Trophoblast cell (in vitro differentiated cells and primary cell): ENCODE measurements around the gene SERPINB12.

Source experiments
- DNase-seq, 2 donors: peaks; one replicate each; pipeline ENCODE4 v3.0.0-alpha.2; 2016
- H2AFZ ChIP-seq: 2 replicates; pipeline ENCODE4 v1.6.1; 2013; ENCODE audit warnings: low read length, moderate library complexity, mild to moderate bottlenecking; ENCODE audit not compliant: insufficient read depth, poor library complexity
- H2AK5ac ChIP-seq: 2 replicates; pipeline ENCODE4 v1.6.1; 2013; ENCODE audit warnings: mild to moderate bottlenecking, low read length
- H2BK120ac ChIP-seq: 2 replicates; pipeline ENCODE4 v1.6.1; 2013; ENCODE audit warnings: low read length, mild to moderate bottlenecking, moderate library complexity; ENCODE audit not compliant: insufficient read depth, poor library complexity
- H2BK12ac ChIP-seq: 2 replicates; pipeline ENCODE4 v1.6.1; 2013; ENCODE audit warnings: mild to moderate bottlenecking, low read length, moderate library complexity
- H2BK5ac ChIP-seq: 2 replicates; pipeline ENCODE4 v1.6.1; 2013; ENCODE audit warnings: low read length, low read depth, moderate library complexity, mild to moderate bottlenecking; ENCODE audit not compliant: poor library complexity
- H3K14ac ChIP-seq: 2 replicates; pipeline ENCODE4 v1.6.1; 2013; ENCODE audit warnings: mild to moderate bottlenecking, low read length
- H3K18ac ChIP-seq: 2 replicates; pipeline ENCODE4 v1.6.1; 2013; ENCODE audit warnings: mild to moderate bottlenecking, low read length
- H3K23ac ChIP-seq: 2 replicates; pipeline ENCODE4 v1.6.1; 2013; ENCODE audit warnings: low read length
- H3K27ac ChIP-seq: 2 replicates; pipeline ENCODE4 v1.5.1; 2013; ENCODE audit warnings: low read depth, mild to moderate bottlenecking, inconsistent platforms, low read length, moderate library complexity
- H3K27me3 ChIP-seq: 2 replicates; pipeline ENCODE4 v1.6.1; 2013; ENCODE audit warnings: inconsistent platforms, mild to moderate bottlenecking, low read length, moderate library complexity; ENCODE audit not compliant: insufficient read depth
- H3K36me3 ChIP-seq, 2 experiments: 1 replicate in 1 of 2; 2 replicates in 1 of 2; pipeline ENCODE4 v1.6.1; 2013; ENCODE audit warnings: low read length in 2 of 2, mild to moderate bottlenecking in 2 of 2, moderate library complexity in 1 of 2; ENCODE audit not compliant: insufficient read depth in 2 of 2, control insufficient read depth in 1 of 2
- H3K4ac ChIP-seq: 2 replicates; pipeline ENCODE4 v1.6.1; 2013; ENCODE audit warnings: low read depth, mild to moderate bottlenecking, low read length, moderate library complexity
- H3K4me1 ChIP-seq, 2 experiments: 1 replicate in 1 of 2; 2 replicates in 1 of 2; pipeline ENCODE4 v1.6.1; 2013; ENCODE audit warnings: low read length in 2 of 2, mild to moderate bottlenecking in 2 of 2, moderate library complexity in 1 of 2; ENCODE audit not compliant: insufficient read depth in 2 of 2, control insufficient read depth in 1 of 2
- H3K4me2 ChIP-seq: 2 replicates; pipeline ENCODE4 v1.6.1; 2013; ENCODE audit warnings: inconsistent platforms, mild to moderate bottlenecking, low read length, moderate library complexity
- H3K4me3 ChIP-seq: 2 replicates; pipeline ENCODE4 v1.5.1; 2013; ENCODE audit warnings: mild to moderate bottlenecking, low read depth, low read length, inconsistent platforms
- H3K79me1 ChIP-seq: one replicate; pipeline ENCODE4 v1.6.1; 2013; ENCODE audit warnings: low read length
- H3K79me2 ChIP-seq: 2 replicates; pipeline ENCODE4 v1.6.1; 2013; ENCODE audit warnings: low read length, mild to moderate bottlenecking; ENCODE audit not compliant: control insufficient read depth, insufficient read depth, poor library complexity
- H3K9ac ChIP-seq: 2 replicates; pipeline ENCODE4 v1.6.1; 2013; ENCODE audit warnings: mild to moderate bottlenecking, low read length
- H3K9me3 ChIP-seq: 2 replicates; pipeline ENCODE4 v1.6.1; 2013; ENCODE audit warnings: low read depth, mild to moderate bottlenecking, control low read depth, inconsistent platforms, low read length; ENCODE audit not compliant: insufficient read depth
- H4K12ac ChIP-seq: 2 replicates; pipeline ENCODE4 v1.6.1; 2013; ENCODE audit warnings: low read depth, mild to moderate bottlenecking, low read length, moderate library complexity
- H4K8ac ChIP-seq: 2 replicates; pipeline ENCODE4 v1.6.1; 2013; ENCODE audit warnings: low read depth, mild to moderate bottlenecking, low read length, moderate library complexity
- H4K91ac ChIP-seq: one replicate; pipeline ENCODE4 v1.6.1; 2013; ENCODE audit warnings: low read depth, mild to moderate bottlenecking, low read length, moderate library complexity
- WGBS: extraction: QIAGEN DNeasy Blood & Tissue Kit; methylation state at CpG from one replicate; pipeline ENCODE4 v1.1.7; 2013; ENCODE audit warnings: missing lambda C conversion rate; ENCODE audit not compliant: insufficient read length, insufficient coverage; ENCODE audit errors: extremely low coverage; 5-methylcytosine and 5-hydroxymethylcytosine counted together

Gene SERPINB12

DNA sequence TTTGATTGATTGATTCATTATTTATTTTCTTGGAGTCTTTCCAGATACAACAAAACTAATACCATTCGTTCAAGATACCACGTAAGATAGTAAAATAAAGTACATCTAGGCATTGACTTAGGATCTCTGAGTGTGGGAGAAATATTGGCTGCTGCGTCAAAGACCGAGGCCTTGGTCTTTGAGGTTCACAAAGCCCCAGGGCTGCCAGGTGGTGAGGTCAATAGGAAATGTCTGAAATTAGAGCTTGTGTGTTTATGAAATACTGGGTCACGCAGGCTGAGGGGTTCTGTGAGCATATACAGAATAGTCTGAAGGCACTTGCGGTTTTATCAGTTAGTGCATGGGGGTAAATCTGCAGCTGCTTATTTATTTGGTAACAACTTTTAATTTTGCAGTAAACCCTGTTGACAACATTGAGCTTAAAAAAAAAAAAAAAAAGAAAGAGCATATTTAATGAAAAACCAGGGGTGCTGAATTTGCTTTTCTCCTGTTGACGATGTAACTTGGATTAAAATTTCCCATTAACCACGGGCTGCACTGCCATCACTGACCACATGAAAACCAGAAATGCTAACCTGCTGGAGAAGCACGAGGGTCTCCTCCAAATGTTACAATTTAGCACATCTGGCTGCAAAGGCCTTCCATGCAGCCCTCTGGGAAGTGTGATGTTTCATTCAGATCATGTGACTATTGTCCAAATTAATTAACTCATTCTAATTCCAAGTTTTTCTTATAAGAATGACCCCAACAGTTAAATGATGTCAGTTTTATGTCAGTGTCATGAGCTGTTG, 27.1 kb upstream of the SERPINB12 start:
- H3K23ac ChIP-seq: no peak overlapping the region
- no CpG with 5 or more reads among the region's 9 CpGs for WGBS
- H3K4me2 ChIP-seq: no peak overlapping the region
- no peaks in the 10 kb centered on the region for H3K4me1 ChIP-seq
- H3K79me2 ChIP-seq: no peaks in the 10 kb centered on the region
- H2AK5ac ChIP-seq: no peak overlapping the region
- no peak overlapping the region for H3K27ac ChIP-seq
- no peak overlapping the region for H2BK12ac ChIP-seq
- DNase-seq: no peak
- no peaks in the 10 kb centered on the region for H3K9me3 ChIP-seq
- no peak overlapping the region for H2BK120ac ChIP-seq
- H3K18ac ChIP-seq: no peak overlapping the region
- H3K36me3 ChIP-seq: no peaks in the 10 kb centered on the region
- no peak overlapping the region for H2AFZ ChIP-seq
- no peak overlapping the region for H3K4ac ChIP-seq
- H3K9ac ChIP-seq: no peak overlapping the region
- no peaks in the 10 kb centered on the region for H3K79me1 ChIP-seq
- H4K91ac ChIP-seq: no peak overlapping the region
- H4K12ac ChIP-seq: no peak overlapping the region
- H4K8ac ChIP-seq: no peak overlapping the region
- no peak overlapping the region for H3K4me3 ChIP-seq
- no peak overlapping the region for H2BK5ac ChIP-seq
- no peaks in the 10 kb centered on the region for H3K27me3 ChIP-seq
- H3K14ac ChIP-seq: no peak overlapping the region

DNA sequence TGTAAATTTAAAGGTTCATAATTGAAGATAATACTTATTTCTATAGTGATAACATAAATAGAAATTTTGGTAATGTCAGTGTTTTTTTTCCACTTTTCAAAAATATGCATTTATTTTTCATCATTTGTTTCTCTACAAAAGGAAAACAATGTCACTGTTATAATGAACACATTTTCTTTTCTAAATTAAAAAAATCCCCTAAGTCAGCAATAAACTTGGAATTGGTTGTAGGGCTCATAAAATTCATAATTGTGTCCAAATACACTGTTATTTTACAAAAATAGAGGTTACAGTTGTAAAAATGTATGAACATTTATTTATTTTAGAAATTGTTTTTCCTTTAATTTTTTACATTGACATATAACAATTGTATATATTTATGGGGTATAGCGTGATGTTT, 26.4 kb upstream of the SERPINB12 start:
- Histone ChIP-seq H3K79me2 (no peaks in the 10 kb centered on the region), H4K8ac (no peak overlapping the region), H3K4me1 (no peaks in the 10 kb centered on the region), H3K18ac (no peak overlapping the region), H3K4me2 (no peak overlapping the region), H2BK5ac (no peak overlapping the region), H3K79me1 (no peaks in the 10 kb centered on the region), H3K36me3 (no peaks in the 10 kb centered on the region), H2AK5ac (no peak overlapping the region), H3K4ac (no peak overlapping the region), H3K9ac (no peak overlapping the region), H4K12ac (no peak overlapping the region), H3K14ac (no peak overlapping the region), H2AFZ (no peak overlapping the region), H2BK120ac (no peak overlapping the region), H4K91ac (no peak overlapping the region), H3K27me3 (no peaks in the 10 kb centered on the region), H3K4me3 (no peak overlapping the region), H3K9me3 (no peaks in the 10 kb centered on the region), H2BK12ac (no peak overlapping the region), H3K27ac (no peak overlapping the region), H3K23ac (no peak overlapping the region)
- no peak for DNase-seq
- WGBS: no CpG with 5 or more reads among the region's 1 CpG

DNA sequence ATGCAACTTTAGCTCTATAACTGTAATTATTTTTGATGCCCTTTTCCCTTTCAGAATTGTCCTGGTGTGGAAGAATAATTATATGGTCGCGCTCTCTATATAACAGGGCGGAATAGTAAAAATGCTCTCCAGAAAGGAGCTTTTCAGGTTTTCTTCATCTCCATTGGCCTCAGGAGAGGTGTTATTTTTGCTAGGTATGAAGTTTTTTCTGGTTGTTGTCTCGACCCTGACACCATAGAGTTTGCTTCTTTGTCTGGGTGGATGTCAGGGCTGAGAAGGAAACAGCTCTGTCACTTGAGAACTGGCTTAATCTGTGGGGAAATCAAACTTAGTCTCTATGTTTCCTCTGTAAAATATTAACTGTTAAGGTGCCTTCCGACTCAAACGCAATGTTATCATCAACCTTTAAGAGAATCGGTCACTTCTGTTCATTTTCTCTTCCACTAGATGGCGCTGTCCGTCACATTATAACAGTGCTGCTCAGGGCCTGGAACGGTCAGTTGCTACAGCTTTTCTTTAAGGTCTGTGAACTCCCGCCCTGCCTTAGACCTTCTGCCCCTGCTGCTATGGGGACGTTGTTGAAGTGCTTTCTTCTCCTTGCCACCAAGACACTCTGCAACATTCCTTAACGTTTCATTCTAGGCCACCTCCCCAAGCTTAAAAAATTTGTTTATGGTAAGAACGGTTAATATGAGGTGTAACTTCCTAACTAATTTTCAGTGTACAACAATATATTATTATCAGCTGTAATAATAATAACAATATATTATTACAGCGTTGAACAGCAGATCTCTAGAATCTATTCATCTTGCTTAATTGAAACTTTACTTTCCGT, 23.8 kb upstream of the SERPINB12 start:
- H2AFZ ChIP-seq: no peak overlapping the region

DNA sequence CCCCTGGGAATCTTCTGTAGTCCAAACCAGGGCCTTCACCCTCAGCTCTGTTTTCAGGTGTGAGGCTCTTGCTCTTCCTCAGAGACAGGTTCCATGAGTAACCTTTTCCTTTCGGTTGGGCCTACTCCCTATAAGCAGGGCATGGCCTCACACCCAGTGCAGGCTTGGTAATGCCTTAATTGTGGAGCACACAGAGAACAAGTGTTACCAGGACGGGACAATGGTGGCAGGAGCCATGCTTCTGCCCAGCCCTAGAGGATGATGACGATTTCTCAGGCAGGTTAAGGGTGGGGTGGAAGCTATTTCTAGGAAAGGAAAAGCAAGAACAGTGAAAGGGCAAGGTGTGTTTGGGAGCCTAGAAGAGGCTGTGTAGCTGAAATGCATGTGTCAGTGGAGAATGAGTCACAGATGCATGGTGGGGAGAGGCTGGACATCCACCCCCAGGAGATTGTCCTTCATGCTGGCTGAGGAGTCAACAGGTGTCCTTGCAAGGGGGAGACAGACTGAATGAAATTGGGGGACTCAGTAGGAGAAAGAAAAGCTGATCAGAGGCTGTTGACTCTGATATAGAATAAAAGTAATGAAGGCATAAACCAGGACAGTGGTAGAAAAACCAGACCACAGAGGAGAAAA, 22.0 kb upstream of the SERPINB12 start:
- H2BK120ac ChIP-seq: no peak overlapping the region
- no CpG with 5 or more reads among the region's 3 CpGs for WGBS
- H2AFZ ChIP-seq: no peak overlapping the region
- H4K12ac ChIP-seq: no peak overlapping the region
- H3K4me3 ChIP-seq: no peak overlapping the region
- H3K79me1 ChIP-seq: no peaks in the 10 kb centered on the region
- no peak overlapping the region for H3K18ac ChIP-seq
- H3K36me3 ChIP-seq: no peaks in the 10 kb centered on the region
- H3K9ac ChIP-seq: no peak overlapping the region
- no peak overlapping the region for H3K27ac ChIP-seq
- no peak for DNase-seq
- no peak overlapping the region for H3K4me2 ChIP-seq
- H3K4ac ChIP-seq: no peak overlapping the region
- no peaks in the 10 kb centered on the region for H3K4me1 ChIP-seq
- H3K14ac ChIP-seq: no peak overlapping the region
- no peak overlapping the region for H2AK5ac ChIP-seq
- no peak overlapping the region for H4K8ac ChIP-seq
- H3K27me3 ChIP-seq: no peaks in the 10 kb centered on the region
- no peak overlapping the region for H2BK5ac ChIP-seq
- H4K91ac ChIP-seq: no peak overlapping the region
- no peaks in the 10 kb centered on the region for H3K79me2 ChIP-seq
- H3K9me3 ChIP-seq: no peaks in the 10 kb centered on the region
- no peak overlapping the region for H2BK12ac ChIP-seq
- no peak overlapping the region for H3K23ac ChIP-seq

More for the DNA sequence above, 23.8 kb upstream of the SERPINB12 start:
- Histone ChIP-seq H3K4ac (no peak overlapping the region), H3K4me3 (no peak overlapping the region), H2AK5ac (no peak overlapping the region), H3K4me1 (no peaks in the 10 kb centered on the region), H3K4me2 (no peak overlapping the region), H4K12ac (no peak overlapping the region), H3K36me3 (no peaks in the 10 kb centered on the region), H3K23ac (no peak overlapping the region), H3K9me3 (no peaks in the 10 kb centered on the region), H3K9ac (no peak overlapping the region), H4K91ac (no peak overlapping the region), H2BK5ac (no peak overlapping the region), H3K18ac (no peak overlapping the region), H3K14ac (no peak overlapping the region), H4K8ac (no peak overlapping the region), H2BK12ac (no peak overlapping the region), H2BK120ac (no peak overlapping the region), H3K79me1 (no peaks in the 10 kb centered on the region), H3K27me3 (no peaks in the 10 kb centered on the region), H3K79me2 (no peaks in the 10 kb centered on the region), H3K27ac (no peak overlapping the region)
- no CpG with 5 or more reads among the region's 16 CpGs for WGBS
- DNase-seq: peak; percentile 60 to 94
